H1 (cell line): ENCODE measurements around the gene RRBP1. TPM values are rescaled to one million over a fixed set of nuclear protein-coding genes. Genes with fewer than 3 reads are reported as not detected.

Experiments
- CTCF ChIA-PET: fragments of 300-600 bp; sonication (Branson Sonifier 250); formaldehyde crosslinking; loops from one replicate; lab custom pipeline; 2021; ENCODE audit not compliant: partially characterized antibody; lab: Charles Lee
- POLR2A ChIA-PET: fragments of 300-600 bp; sonication (Branson Sonifier 250); formaldehyde crosslinking; loops from one replicate; lab custom pipeline; 2021; ENCODE audit warnings: inconsistent platforms; ENCODE audit not compliant: partially characterized antibody; lab: Charles Lee
- DNase-seq, 2 experiments: peaks; one replicate each; pipeline versions ENCODE4 v3.0.0 to v3.0.0-alpha.2; 2010 to 2022; ENCODE audit warnings: low spot score in 2 of 2, low read depth in 1 of 2, mixed read lengths in 1 of 2
- FAIRE-seq: peaks from 2 replicates; lab custom pipeline; 2011; peaks lifted over from hg19 to GRCh38; lab: Jason Lieb, UNC
- H2AFZ ChIP-seq: 2 replicates; pipeline ENCODE4 v1.8.1; 2012; ENCODE audit warnings: low read length, inconsistent platforms
- H2AK5ac ChIP-seq: 2 replicates; pipeline ENCODE4 v1.6.1; 2013; ENCODE audit warnings: low read depth, low read length
- H2BK120ac ChIP-seq: replicated peaks from 2 replicates; pipeline ENCODE3; 2013; ENCODE audit warnings: low read depth, low read length, inconsistent platforms
- H2BK12ac ChIP-seq: 2 replicates; pipeline ENCODE4 v1.6.1; 2013; ENCODE audit warnings: low read depth, low read length
- H2BK15ac ChIP-seq: 2 replicates; pipeline ENCODE4 v1.6.1; 2013; ENCODE audit warnings: low read length
- H2BK20ac ChIP-seq: 2 replicates; pipeline ENCODE4 v1.6.1; 2013; ENCODE audit warnings: low read length
- H2BK5ac ChIP-seq: 2 replicates; pipeline ENCODE4 v1.6.1; 2013; ENCODE audit warnings: low read depth, low read length
- H3K14ac ChIP-seq: 2 replicates; pipeline ENCODE4 v1.6.1; 2013; ENCODE audit warnings: inconsistent platforms; ENCODE audit not compliant: insufficient read length
- H3K18ac ChIP-seq: 2 replicates; pipeline ENCODE4 v1.6.1; 2013; ENCODE audit warnings: low read length; ENCODE audit errors: extremely low read depth
- H3K23ac ChIP-seq: 2 replicates; pipeline ENCODE4 v1.6.1; 2013; ENCODE audit warnings: inconsistent platforms; ENCODE audit not compliant: insufficient read length
- H3K23me2 ChIP-seq: 2 replicates; pipeline ENCODE4 v1.6.1; 2013; ENCODE audit warnings: low read depth, low read length
- H3K27ac ChIP-seq: 2 replicates; pipeline ENCODE4 v1.6.1; 2011; ENCODE audit warnings: low read depth, low read length, inconsistent platforms
- H3K27me3 ChIP-seq, 4 experiments: replicated peaks in 1 of 4; 1 replicate in 1 of 4; 2 replicates in 3 of 4; pipeline versions ENCODE4 v1.6.1 to v1.8.1; 2011 to 2013; ENCODE audit warnings: low read length in 3 of 4, mild to moderate bottlenecking in 3 of 4, inconsistent platforms in 2 of 4, mixed read lengths in 2 of 4, moderate library complexity in 1 of 4; ENCODE audit not compliant: control insufficient read depth in 3 of 4, insufficient read depth in 3 of 4; ENCODE audit errors: extremely low read depth in 1 of 4
- H3K36me3 ChIP-seq, 4 experiments: 2 replicates each; pipeline versions ENCODE4 v1.6.1 to v1.8.1; 2011 to 2013; ENCODE audit warnings: mild to moderate bottlenecking in 4 of 4, low read length in 3 of 4, moderate library complexity in 2 of 4, control low read depth in 1 of 4, inconsistent platforms in 1 of 4; ENCODE audit not compliant: insufficient read depth in 4 of 4, control insufficient read depth in 2 of 4
- H3K4ac ChIP-seq: replicated peaks from 2 replicates; pipeline ENCODE3; 2013; ENCODE audit warnings: low read length, low read depth, mixed read lengths, inconsistent platforms; ENCODE audit not compliant: insufficient read length
- H3K4me1 ChIP-seq, 4 experiments: replicated peaks in 1 of 4; 1 replicate in 1 of 4; 2 replicates in 3 of 4; pipeline versions ENCODE4 v1.6.1 to v1.8.1; 2011 to 2013; ENCODE audit warnings: low read length in 3 of 4, inconsistent platforms in 2 of 4, mixed read lengths in 1 of 4; ENCODE audit not compliant: insufficient read depth in 4 of 4, control insufficient read depth in 3 of 4
- H3K4me2 ChIP-seq, 2 experiments: 2 replicates each; pipeline versions ENCODE4 v1.6.1 to v1.8.1; 2011 to 2013; ENCODE audit warnings: low read depth in 2 of 2, low read length in 2 of 2, control low read depth in 1 of 2, inconsistent platforms in 1 of 2, mild to moderate bottlenecking in 1 of 2; ENCODE audit not compliant: insufficient read depth in 1 of 2
- H3K4me3 ChIP-seq, 4 experiments: fragments of 200-600, 300-600 bp in 1 of 4; sonication (generic), shearing (Covaris generic), sonication (Bioruptor Twin) in 1 of 4; 2 replicates each; pipeline versions ENCODE4 v1.5.1 to v1.8.1; 2011 to 2016; ENCODE audit warnings: low read length in 4 of 4, low read depth in 3 of 4, control low read depth in 2 of 4, inconsistent platforms in 2 of 4, mild to moderate bottlenecking in 2 of 4, mixed read lengths in 1 of 4, moderate library complexity in 1 of 4; ENCODE audit not compliant: insufficient read depth in 2 of 4; ENCODE audit errors: extremely low read depth in 1 of 4
- H3K56ac ChIP-seq: replicated peaks from 2 replicates; pipeline ENCODE3; 2013; ENCODE audit warnings: low read depth, mild to moderate bottlenecking, mixed read lengths, low read length, inconsistent platforms; ENCODE audit not compliant: insufficient read length
- H3K79me1 ChIP-seq: 2 replicates; pipeline ENCODE4 v1.6.1; 2013; ENCODE audit warnings: low read depth, low read length, control low read depth
- H3K79me2 ChIP-seq, 2 experiments: 2 replicates each; pipeline versions ENCODE4 v1.6.1 to v1.8.1; 2012 to 2013; ENCODE audit warnings: low read length in 2 of 2, mild to moderate bottlenecking in 2 of 2, inconsistent platforms in 1 of 2; ENCODE audit not compliant: insufficient read depth in 2 of 2, control insufficient read depth in 1 of 2
- H3K9ac ChIP-seq, 4 experiments: replicated peaks in 1 of 4; 1 replicate in 1 of 4; 2 replicates in 3 of 4; pipeline versions ENCODE4 v1.6.1 to v1.8.1; 2011 to 2013; ENCODE audit warnings: low read depth in 3 of 4, low read length in 3 of 4, control low read depth in 2 of 4, mild to moderate bottlenecking in 2 of 4, moderate library complexity in 2 of 4, inconsistent platforms in 1 of 4; ENCODE audit errors: extremely low read depth in 1 of 4
- H3K9me3 ChIP-seq, 2 experiments: 2 replicates each; pipeline versions ENCODE4 v1.6.1 to v1.8.1; 2012 to 2013; ENCODE audit warnings: mild to moderate bottlenecking in 2 of 2, moderate library complexity in 2 of 2, control low read depth in 1 of 2, inconsistent platforms in 1 of 2, low read depth in 1 of 2, low read length in 1 of 2, mixed read lengths in 1 of 2; ENCODE audit not compliant: insufficient read depth in 2 of 2
- H4K20me1 ChIP-seq, 2 experiments: replicated peaks in 1 of 2; 2 replicates each; pipeline versions ENCODE3 to v1.8.1; 2011 to 2013; ENCODE audit warnings: inconsistent platforms in 2 of 2, low read length in 2 of 2, mild to moderate bottlenecking in 1 of 2; ENCODE audit not compliant: insufficient read depth in 2 of 2, control insufficient read depth in 1 of 2
- H4K5ac ChIP-seq: 2 replicates; pipeline ENCODE4 v1.6.1; 2013; ENCODE audit warnings: low read length, low read depth, mixed read lengths, inconsistent platforms; ENCODE audit not compliant: insufficient read length
- H4K8ac ChIP-seq: 2 replicates; pipeline ENCODE4 v1.8.0; 2013; ENCODE audit warnings: mild to moderate bottlenecking, moderate library complexity, low read length, inconsistent platforms; ENCODE audit not compliant: insufficient read depth; ENCODE audit errors: extremely low read depth
- H4K91ac ChIP-seq: replicated peaks from 2 replicates; pipeline ENCODE3; 2013; ENCODE audit warnings: low read length, mixed read lengths, inconsistent platforms; ENCODE audit not compliant: insufficient read length
- BRCA1 ChIP-seq: IDR thresholded peaks from 2 replicates; pipeline ENCODE4 v1.6.1; 2012; ENCODE audit warnings: low read depth, low read length, improper control_type of control experiment
- CEBPB ChIP-seq: IDR thresholded peaks from 2 replicates; pipeline ENCODE4 v1.6.1; 2012; ENCODE audit warnings: low read depth, low read length
- EP300 ChIP-seq, 2 experiments: IDR thresholded peaks; 1 replicate in 1 of 2; 2 replicates in 1 of 2; pipeline ENCODE4 v1.6.1; 2011 to 2012; ENCODE audit warnings: low read depth in 2 of 2, low read length in 2 of 2, mild to moderate bottlenecking in 2 of 2, borderline replicate concordance in 1 of 2, inconsistent platforms in 1 of 2, moderate library complexity in 1 of 2
- FOSL1 ChIP-seq: IDR thresholded peaks from 2 replicates; pipeline ENCODE4 v1.6.1; 2011; ENCODE audit warnings: mild to moderate bottlenecking, low read depth, low read length, moderate library complexity; ENCODE audit not compliant: insufficient read depth
- RBBP5 ChIP-seq: IDR thresholded peaks from 2 replicates; pipeline ENCODE4 v1.7.1; 2012; ENCODE audit warnings: low read depth, mild to moderate bottlenecking, inconsistent platforms, low read length, moderate library complexity, borderline replicate concordance
- RFX5 ChIP-seq: IDR thresholded peaks from 2 replicates; pipeline ENCODE4 v1.6.1; 2011; ENCODE audit warnings: low read depth, low read length, improper control_type of control experiment, borderline replicate concordance
- RXRA ChIP-seq: IDR thresholded peaks from 2 replicates; pipeline ENCODE4 v1.6.1; 2011; ENCODE audit warnings: low read depth, mild to moderate bottlenecking, low read length, moderate library complexity; ENCODE audit not compliant: insufficient read depth
- SUZ12 ChIP-seq: fragments of 200-600 bp; sonication (generic); IDR thresholded peaks from 2 replicates; pipeline ENCODE4 v1.6.1; 2012; ENCODE audit warnings: mild to moderate bottlenecking, inconsistent platforms, low read length, moderate library complexity, mixed read lengths
- TBP ChIP-seq: IDR thresholded peaks from 2 replicates; pipeline ENCODE4 v1.6.1; 2011; ENCODE audit warnings: low read depth, low read length, improper control_type of control experiment
- WGBS, 2 experiments: shearing (Covaris generic) in 1 of 2; methylation state at CpG; one replicate each; pipeline versions ENCODE4 v1.1.6 to v1.1.7; 2013 to 2015; ENCODE audit warnings: low lambda C conversion rate in 2 of 2, mixed read lengths in 2 of 2, inconsistent platforms in 1 of 2, low coverage in 1 of 2, missing lambda C conversion rate in 1 of 2; ENCODE audit not compliant: insufficient replicate concordance in 2 of 2, insufficient coverage in 1 of 2, insufficient read length in 1 of 2; ENCODE audit errors: extremely low coverage in 1 of 2, missing lambda C conversion rate in 1 of 2; 5-methylcytosine and 5-hydroxymethylcytosine counted together
- polyA plus RNA-seq, 7 experiments: library from polyadenylated mRNA; depleted of rRNA in 3 of 7; stranded (reverse) in 5 of 7; unstranded in 2 of 7; fragments of >200 nt in 5 of 7; fragments of 200-250 nt in 2 of 7; gene quantifications; 1 replicate in 5 of 7; 2 replicates in 1 of 7; 4 replicates in 1 of 7; pipeline versions ENCODE4 v1.2.1 to v1.2.3, GENCODE V29; 2011 to 2013; ENCODE audit warnings: missing spikeins in 2 of 7, mixed read lengths in 2 of 7
- total RNA-seq: library from RNA; stranded (reverse); fragmentation: NEBNext Ultra II Directional; extraction: Animal tissue kit (Norgen Biotek cat#: 25700); gene quantifications from 2 replicates; pipeline ENCODE4 v1.2.1, GENCODE V29; 2021
- TF ChIP-seq, protein P1 (sequence below): IDR thresholded peaks from 2 replicates; pipeline ENCODE4 v1.6.1; 2012; ENCODE audit warnings: inconsistent platforms

The RRBP1 gene
- total and polyA plus RNA-seq, 2 of the 8 experiments (the other 6 are each of a cell fraction or from before 2014, with no cell fraction given), result 15.9 to 157 TPM

DNA sequence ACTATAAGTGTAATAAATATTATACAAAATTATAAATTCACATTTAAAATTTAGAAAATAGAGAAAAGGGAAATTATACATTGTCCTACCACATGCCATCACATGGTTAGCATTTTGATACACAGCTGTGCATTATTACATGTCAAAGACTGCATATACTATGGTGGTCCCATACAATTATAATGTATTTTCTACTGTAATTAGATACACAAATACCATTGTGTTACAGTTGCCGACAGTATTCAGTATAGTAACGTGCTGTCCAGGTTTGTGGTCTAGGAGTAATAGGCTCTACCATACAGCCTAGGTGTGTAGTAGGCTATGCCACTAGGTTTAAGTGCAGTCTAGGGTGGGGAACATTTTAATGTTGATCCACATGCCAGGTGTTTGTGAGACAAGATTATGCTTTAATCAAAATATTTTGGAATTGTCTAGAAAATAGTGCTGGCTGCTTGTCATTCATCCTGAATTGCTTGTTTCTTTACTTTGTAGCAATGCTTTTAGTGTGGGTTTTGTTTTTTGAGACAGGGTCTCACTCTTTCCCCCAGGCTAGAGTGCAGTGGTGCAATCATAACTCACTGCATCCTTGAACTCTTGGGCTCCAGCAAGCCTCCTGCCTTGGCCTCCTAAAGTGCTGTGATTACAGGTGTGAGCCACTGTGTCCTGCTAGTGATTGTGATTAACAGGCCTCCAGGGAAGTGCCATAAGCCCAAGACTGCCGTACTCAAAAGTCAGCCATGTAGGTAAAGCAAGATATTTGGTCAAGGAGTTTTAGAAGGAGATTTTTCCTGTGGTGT lies 73.1 kb downstream of the RRBP1 start:
- Histone ChIP-seq H2AFZ (no peak overlapping the region), H3K18ac (no peak overlapping the region), H3K79me1 (peaks cover 3% of the 10 kb centered on the region; the same call in 1 of the 2 replicates), H3K56ac (no peak overlapping the region), H3K4me3 (no peak overlapping the region), H3K14ac (no peak overlapping the region), H2AK5ac (no peak overlapping the region), H2BK20ac (no peak overlapping the region), H2BK120ac (no peak overlapping the region), H4K91ac (no peak overlapping the region), H4K5ac (no peak overlapping the region), H3K4ac (no peak overlapping the region), H2BK15ac (no peak overlapping the region), H2BK12ac (no peak overlapping the region), H2BK5ac (no peak overlapping the region), H3K27ac (no peak overlapping the region), H4K8ac (no peak overlapping the region), H4K20me1 (peaks cover 1 to 2% of the 10 kb centered on the region in 2 experiments), H3K79me2 (peaks cover 0 to 3% of the 10 kb centered on the region in 2 experiments; a peak in 1 of 4 replicates), H3K9ac (no peak overlapping the region), H3K36me3 (peaks cover 0 to 21% (median 5%) of the 10 kb centered on the region in 4 experiments; a peak in 5 of 8 replicates), H3K23ac (no peak overlapping the region), H3K4me1 (peaks cover 0 to 6% (median 1%) of the 10 kb centered on the region in 4 experiments; a peak in 3 of 7 replicates), H3K9me3 (no peaks in the 10 kb centered on the region), H3K4me2 (no peak overlapping the region), H3K23me2 (no peaks in the 10 kb centered on the region), H3K27me3 (no peaks in the 10 kb centered on the region)
- ChIA-PET POLR2A (interaction anchor here (1.7 to 2.3 kb wide), 3 partner anchors 14 to 77 kb away, joined by 4 to 8 read pairs (median 4); partner anchors contain the start of gene BFSP1), CTCF (interaction anchor here (2.5 to 2.9 kb wide), 2 partner anchors 72 to 104 kb away, joined by 11 to 22 read pairs; no protein-coding TSS in a partner anchor)
- no peak for DNase-seq
- no peak for FAIRE-seq
- TF ChIP-seq TBP (no peak), RFX5 (no peak), FOSL1 (no peak), RXRA (no peak), BRCA1 (no peak), CEBPB (no peak), SUZ12 (no peak), RBBP5 (no peak), EP300 (IDR thresholded peaks at IDR 0.05; ENCODE audit: borderline replicate concordance in 1 of 2, low read depth in 2 of 2, low read length in 2 of 2) (no peak)
- TF ChIP-seq, protein P1, sequence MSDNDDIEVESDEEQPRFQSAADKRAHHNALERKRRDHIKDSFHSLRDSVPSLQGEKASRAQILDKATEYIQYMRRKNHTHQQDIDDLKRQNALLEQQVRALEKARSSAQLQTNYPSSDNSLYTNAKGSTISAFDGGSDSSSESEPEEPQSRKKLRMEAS, result no peak
- WGBS, 2 experiments, result 100% methylated on average over 3 of the region's 3 CpGs; no CpG with 5 or more reads in 1 of the 2 experiments
